Panc1 (cell line): ENCODE results near the gene YWHAQ.

Experiments
- CTCF ChIP-seq: fragments of 450-650 bp; IDR thresholded peaks from 2 replicates; pipeline ENCODE4 v1.5.1; 2017; ENCODE audit warnings: mild to moderate bottlenecking
- POLR2AphosphoS5 ChIP-seq: IDR thresholded peaks from 2 replicates; pipeline ENCODE4 v1.6.1; 2012; ENCODE audit warnings: mild to moderate bottlenecking, low read depth, low read length, moderate library complexity
- TF ChIP-seq, protein P1 (sequence below), 2 experiments: IDR thresholded peaks; 2 replicates each; pipeline ENCODE4 v1.6.1; 2011 to 2012; ENCODE audit warnings: low read depth in 2 of 2, control low read depth in 1 of 2, low read length in 1 of 2, mild to moderate bottlenecking in 1 of 2, moderate library complexity in 1 of 2; ENCODE audit not compliant: insufficient read depth in 1 of 2

- TF ChIP-seq CTCF (no peak), POLR2AphosphoS5 (no peak)
- TF ChIP-seq, protein P1, sequence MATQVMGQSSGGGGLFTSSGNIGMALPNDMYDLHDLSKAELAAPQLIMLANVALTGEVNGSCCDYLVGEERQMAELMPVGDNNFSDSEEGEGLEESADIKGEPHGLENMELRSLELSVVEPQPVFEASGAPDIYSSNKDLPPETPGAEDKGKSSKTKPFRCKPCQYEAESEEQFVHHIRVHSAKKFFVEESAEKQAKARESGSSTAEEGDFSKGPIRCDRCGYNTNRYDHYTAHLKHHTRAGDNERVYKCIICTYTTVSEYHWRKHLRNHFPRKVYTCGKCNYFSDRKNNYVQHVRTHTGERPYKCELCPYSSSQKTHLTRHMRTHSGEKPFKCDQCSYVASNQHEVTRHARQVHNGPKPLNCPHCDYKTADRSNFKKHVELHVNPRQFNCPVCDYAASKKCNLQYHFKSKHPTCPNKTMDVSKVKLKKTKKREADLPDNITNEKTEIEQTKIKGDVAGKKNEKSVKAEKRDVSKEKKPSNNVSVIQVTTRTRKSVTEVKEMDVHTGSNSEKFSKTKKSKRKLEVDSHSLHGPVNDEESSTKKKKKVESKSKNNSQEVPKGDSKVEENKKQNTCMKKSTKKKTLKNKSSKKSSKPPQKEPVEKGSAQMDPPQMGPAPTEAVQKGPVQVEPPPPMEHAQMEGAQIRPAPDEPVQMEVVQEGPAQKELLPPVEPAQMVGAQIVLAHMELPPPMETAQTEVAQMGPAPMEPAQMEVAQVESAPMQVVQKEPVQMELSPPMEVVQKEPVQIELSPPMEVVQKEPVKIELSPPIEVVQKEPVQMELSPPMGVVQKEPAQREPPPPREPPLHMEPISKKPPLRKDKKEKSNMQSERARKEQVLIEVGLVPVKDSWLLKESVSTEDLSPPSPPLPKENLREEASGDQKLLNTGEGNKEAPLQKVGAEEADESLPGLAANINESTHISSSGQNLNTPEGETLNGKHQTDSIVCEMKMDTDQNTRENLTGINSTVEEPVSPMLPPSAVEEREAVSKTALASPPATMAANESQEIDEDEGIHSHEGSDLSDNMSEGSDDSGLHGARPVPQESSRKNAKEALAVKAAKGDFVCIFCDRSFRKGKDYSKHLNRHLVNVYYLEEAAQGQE (IDR thresholded peaks at IDR 0.05; ENCODE audit: insufficient read depth in 1 of 2, low read depth in 2 of 2, low read length in 1 of 2) = no peak
These were observed 37.0 kb upstream of the YWHAQ start for GRCh38 chr2:9667826-9668225.
